ENCODE measurements around the gene DLX2. TPM values are rescaled to one million over a fixed set of nuclear protein-coding genes. Genes with fewer than 3 reads are reported as not detected.
A peak's percentile ranks its signal among the peaks of the same experiment; 100 is the strongest.
"Not testable (repeated sequence)": the region's sequence is repeated elsewhere in the genome, so short reads cannot be mapped to it uniquely, and the experiment has no call there.

Gene DLX2
- total and polyA plus RNA-seq, 5 donors from 2014 or later: 0.47 TPM; not detected in 4

DNA sequence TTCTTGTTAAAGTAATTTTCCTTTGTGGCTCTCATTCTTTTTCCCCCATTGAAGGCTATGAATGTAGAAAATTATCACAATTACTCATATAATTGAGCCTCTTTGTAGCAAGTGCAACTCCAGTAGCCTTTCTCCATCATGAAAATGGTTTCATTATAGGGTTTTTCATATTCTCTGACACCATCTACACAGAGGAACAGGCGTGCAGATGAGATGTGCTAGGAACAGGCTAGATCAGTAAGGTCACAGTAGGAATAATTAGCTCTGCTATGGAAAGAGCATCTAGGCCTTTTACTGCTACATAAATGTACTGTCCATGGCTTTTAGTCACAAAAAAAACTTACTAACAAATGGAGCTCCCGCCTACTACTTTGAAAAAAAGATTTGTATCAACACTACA, 30.0 kb downstream of the DLX2 start:
- Mint-ChIP-seq H3K36me3 (peaks cover 8% of the 10 kb centered on the region), H3K4me1 (peaks cover 0 to 3% (median 0%) of the 10 kb centered on the region in 4 donors), H3K9me3 (peaks cover 0 to 2% (median 0%) of the 10 kb centered on the region in 7 donors), H3K27me3 (peaks cover 35% of the 10 kb centered on the region), H3K4me3 (no peak overlapping the region), H3K27ac (no peak overlapping the region)
- H3K4me1 ChIP-seq (ENCODE audit: control insufficient read depth, insufficient read depth, low read length, poor library complexity, severe bottlenecking): no peaks in the 10 kb centered on the region
- H3K27me3 ChIP-seq (ENCODE audit: control insufficient read depth, insufficient read depth, low read length): peaks cover 4% of the 10 kb centered on the region
- DNase-seq (no peak), ATAC-seq (ENCODE audit: low read depth in 2 of 2) (no peak)
- H3K27ac ChIP-seq (ENCODE audit: insufficient read depth, low read length, poor library complexity, severe bottlenecking): no peak overlapping the region
- H3K9me3 ChIP-seq (ENCODE audit: control insufficient read depth in 2 of 2, low read length in 2 of 2): no peaks in the 10 kb centered on the region
- no peak overlapping the region for H3K4me3 ChIP-seq (ENCODE audit: low read depth, low read length)
- H3K36me3 ChIP-seq (ENCODE audit: control insufficient read depth, insufficient read depth, low read length): no peaks in the 10 kb centered on the region

DNA sequence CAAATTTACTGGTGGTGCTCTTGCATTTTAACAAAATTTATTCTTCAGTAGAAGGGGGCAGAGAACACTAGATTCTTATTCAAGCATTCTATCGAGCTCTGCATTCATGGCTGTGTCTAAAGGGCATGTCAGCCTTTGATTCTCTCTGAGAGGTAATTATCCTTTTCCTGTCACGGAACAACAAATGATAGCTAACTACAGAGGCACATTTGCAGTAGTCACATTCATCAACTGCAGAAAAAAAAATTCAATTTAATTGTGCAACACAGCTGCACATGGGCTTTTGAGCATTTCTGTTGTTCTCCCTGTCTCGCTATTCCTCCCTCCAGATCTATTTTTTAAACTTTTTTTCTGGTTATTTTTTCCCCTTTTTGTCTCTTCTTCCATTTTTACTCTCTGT, 30.4 kb downstream of the DLX2 start:
- ATAC-seq (ENCODE audit: low read depth in 2 of 2) (no peak), DNase-seq (no peak)
- peaks cover 0 to 3% (median 0%) of the 10 kb centered on the region in 4 donors for H3K4me1 Mint-ChIP-seq
- H3K27ac Mint-ChIP-seq: no peak overlapping the region
- Histone ChIP-seq H3K27me3 (ENCODE audit: control insufficient read depth, insufficient read depth, low read length) (peaks cover 4% of the 10 kb centered on the region), H3K27ac (ENCODE audit: insufficient read depth, low read length, poor library complexity, severe bottlenecking) (no peak overlapping the region), H3K4me1 (ENCODE audit: control insufficient read depth, insufficient read depth, low read length, poor library complexity, severe bottlenecking) (no peaks in the 10 kb centered on the region), H3K9me3 (ENCODE audit: control insufficient read depth in 2 of 2, low read length in 2 of 2) (no peaks in the 10 kb centered on the region), H3K4me3 (ENCODE audit: low read depth, low read length) (no peak overlapping the region), H3K36me3 (ENCODE audit: control insufficient read depth, insufficient read depth, low read length) (no peaks in the 10 kb centered on the region)
- peaks cover 0 to 2% (median 0%) of the 10 kb centered on the region in 7 donors for H3K9me3 Mint-ChIP-seq
- peaks cover 33% of the 10 kb centered on the region for H3K27me3 Mint-ChIP-seq
- H3K4me3 Mint-ChIP-seq: no peak overlapping the region
- peaks cover 8% of the 10 kb centered on the region for H3K36me3 Mint-ChIP-seq

DNA sequence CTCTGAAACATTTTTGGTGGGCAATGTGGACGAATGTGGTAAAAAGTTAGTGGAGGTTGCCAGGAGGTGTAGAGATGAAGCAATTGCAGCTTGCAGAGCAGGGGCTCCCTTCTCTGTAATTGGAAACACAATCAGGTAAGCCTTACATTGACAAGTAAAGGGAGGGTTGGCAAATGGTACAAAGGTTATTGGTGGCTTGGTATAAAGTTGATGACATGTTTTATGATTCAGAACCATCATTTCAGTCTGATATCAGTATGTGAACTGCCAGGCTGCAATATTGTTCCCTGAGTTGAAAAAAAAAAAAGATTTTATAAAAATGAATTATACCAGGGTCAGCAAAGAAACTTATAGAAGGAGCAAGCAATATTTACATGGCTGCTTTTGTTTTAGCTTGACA, 31.8 kb downstream of the DLX2 start:
- H3K27ac Mint-ChIP-seq: no peak overlapping the region
- H3K9me3 Mint-ChIP-seq: peaks cover 0 to 2% (median 0%) of the 10 kb centered on the region in 7 donors
- no peak overlapping the region for H3K4me3 Mint-ChIP-seq
- no peak for DNase-seq
- peaks cover 16% of the 10 kb centered on the region for H3K36me3 Mint-ChIP-seq
- H3K9me3 ChIP-seq (ENCODE audit: control insufficient read depth in 2 of 2, low read length in 2 of 2): no peaks in the 10 kb centered on the region
- H3K4me1 Mint-ChIP-seq: no peaks in the 10 kb centered on the region
- H3K36me3 ChIP-seq (ENCODE audit: control insufficient read depth, insufficient read depth, low read length): peaks cover 5% of the 10 kb centered on the region
- no peaks in the 10 kb centered on the region for H3K4me1 ChIP-seq (ENCODE audit: control insufficient read depth, insufficient read depth, low read length, poor library complexity, severe bottlenecking)
- H3K27ac ChIP-seq (ENCODE audit: insufficient read depth, low read length, poor library complexity, severe bottlenecking): no peak overlapping the region
- no peak overlapping the region for H3K4me3 ChIP-seq (ENCODE audit: low read depth, low read length)
- no peak for ATAC-seq (ENCODE audit: low read depth in 2 of 2)
- peaks cover 21% of the 10 kb centered on the region for H3K27me3 Mint-ChIP-seq
- peaks cover 1% of the 10 kb centered on the region for H3K27me3 ChIP-seq (ENCODE audit: control insufficient read depth, insufficient read depth, low read length)

DNA sequence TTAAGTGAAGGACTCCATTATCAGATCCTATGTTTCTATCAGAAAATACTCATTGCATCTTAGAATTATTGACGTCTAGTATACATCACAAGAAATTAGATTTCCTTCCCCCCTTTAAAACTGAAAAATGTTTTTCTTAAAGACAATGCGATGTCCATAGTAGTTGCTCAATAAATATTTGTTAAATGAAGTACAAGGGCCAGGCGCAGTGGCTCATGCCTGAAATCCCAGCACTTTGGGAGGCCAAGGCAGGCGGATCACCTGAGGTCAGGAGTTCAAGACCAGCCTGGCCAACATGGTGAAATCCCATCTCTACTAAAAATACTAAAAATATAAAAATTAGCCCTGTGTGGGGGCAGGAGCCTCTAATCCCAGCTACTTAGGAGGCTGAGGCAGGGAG, 34.8 kb downstream of the DLX2 start:
- ATAC-seq (ENCODE audit: low read depth in 2 of 2); H3K36me3 ChIP-seq (ENCODE audit: control insufficient read depth, insufficient read depth, low read length); H3K4me1 ChIP-seq (ENCODE audit: control insufficient read depth, insufficient read depth, low read length, poor library complexity, severe bottlenecking); DNase-seq; H3K4me3 ChIP-seq (ENCODE audit: low read depth, low read length); H3K4me3 Mint-ChIP-seq; H3K9me3 ChIP-seq (ENCODE audit: control insufficient read depth in 2 of 2, low read length in 2 of 2); H3K27ac Mint-ChIP-seq; H3K27me3 Mint-ChIP-seq; H3K4me1 Mint-ChIP-seq; H3K9me3 Mint-ChIP-seq; H3K27me3 ChIP-seq (ENCODE audit: control insufficient read depth, insufficient read depth, low read length); H3K27ac ChIP-seq (ENCODE audit: insufficient read depth, low read length, poor library complexity, severe bottlenecking): not testable (repeated sequence)
- peaks cover 18% of the 10 kb centered on the region for H3K36me3 Mint-ChIP-seq

DNA sequence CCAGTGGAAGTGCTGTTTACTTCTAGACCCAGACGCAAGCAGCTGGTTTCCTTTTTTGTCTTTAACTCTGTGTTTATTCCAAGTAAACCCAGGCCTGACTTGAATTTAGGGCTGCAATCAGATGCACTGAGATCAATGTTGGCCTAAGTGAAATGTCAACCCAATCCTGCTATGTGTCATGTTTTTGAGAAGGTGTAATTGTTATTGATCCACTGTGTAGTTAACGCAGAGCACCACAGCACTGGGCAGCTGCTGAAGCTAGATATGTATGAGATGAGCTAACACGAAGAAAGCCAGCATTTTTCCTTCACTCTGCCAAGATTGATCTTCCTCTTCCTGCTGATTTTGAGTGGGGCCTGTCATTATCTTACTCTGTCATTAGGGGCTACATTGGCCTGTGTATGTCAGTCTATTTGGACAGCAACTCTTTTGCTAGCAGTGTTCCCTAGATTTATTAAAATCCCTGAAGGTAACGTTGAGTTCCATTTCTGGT, 36.3 kb downstream of the DLX2 start:
- DNase-seq: peak in 1 of 3 donors; percentile 28
- Histone ChIP-seq H3K9me3 (ENCODE audit: control insufficient read depth in 2 of 2, low read length in 2 of 2) (no peaks in the 10 kb centered on the region), H3K4me1 (ENCODE audit: control insufficient read depth, insufficient read depth, low read length, poor library complexity, severe bottlenecking) (no peaks in the 10 kb centered on the region), H3K36me3 (ENCODE audit: control insufficient read depth, insufficient read depth, low read length) (peaks cover 5% of the 10 kb centered on the region), H3K4me3 (ENCODE audit: low read depth, low read length) (no peak overlapping the region), H3K27ac (ENCODE audit: insufficient read depth, low read length, poor library complexity, severe bottlenecking) (no peak overlapping the region), H3K27me3 (ENCODE audit: control insufficient read depth, insufficient read depth, low read length) (peaks cover 1% of the 10 kb centered on the region)
- Mint-ChIP-seq H3K36me3 (peaks cover 25% of the 10 kb centered on the region), H3K4me3 (no peak overlapping the region), H3K27me3 (peaks cover 9% of the 10 kb centered on the region), H3K4me1 (no peaks in the 10 kb centered on the region), H3K27ac (no peak overlapping the region), H3K9me3 (no peaks in the 10 kb centered on the region)
- ATAC-seq (ENCODE audit: low read depth in 2 of 2): no peak

DNA sequence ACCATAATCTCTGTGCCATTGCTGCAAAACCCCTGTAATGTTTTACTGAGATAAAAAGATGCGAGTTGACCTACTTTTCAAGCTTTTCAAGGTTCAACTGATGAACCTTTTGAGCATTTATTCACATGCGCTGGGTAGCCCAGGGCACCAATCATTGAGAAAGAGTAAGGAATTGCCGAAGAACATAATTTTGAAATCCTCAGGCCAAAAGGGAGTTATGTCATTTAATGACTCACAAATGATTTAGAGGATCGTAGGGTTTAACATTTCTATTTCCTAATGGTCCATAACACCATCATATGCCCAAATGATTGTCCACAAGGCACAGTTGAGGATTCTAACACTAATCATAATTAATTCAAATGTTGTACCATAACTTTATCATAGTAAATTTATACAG, 37.6 kb downstream of the DLX2 start:
- Mint-ChIP-seq H3K27me3 (peaks cover under 1% of the 10 kb centered on the region), H3K36me3 (peaks cover 25% of the 10 kb centered on the region), H3K4me3 (no peak overlapping the region), H3K27ac (no peak overlapping the region), H3K4me1 (no peaks in the 10 kb centered on the region), H3K9me3 (no peaks in the 10 kb centered on the region)
- H3K4me3 ChIP-seq (ENCODE audit: low read depth, low read length): no peak overlapping the region
- H3K27ac ChIP-seq (ENCODE audit: insufficient read depth, low read length, poor library complexity, severe bottlenecking): no peak overlapping the region
- no peaks in the 10 kb centered on the region for H3K4me1 ChIP-seq (ENCODE audit: control insufficient read depth, insufficient read depth, low read length, poor library complexity, severe bottlenecking)
- peaks cover 5% of the 10 kb centered on the region for H3K36me3 ChIP-seq (ENCODE audit: control insufficient read depth, insufficient read depth, low read length)
- no peak for ATAC-seq (ENCODE audit: low read depth in 2 of 2)
- no peak for DNase-seq
- H3K9me3 ChIP-seq (ENCODE audit: control insufficient read depth in 2 of 2, low read length in 2 of 2): no peaks in the 10 kb centered on the region
- peaks cover 1% of the 10 kb centered on the region for H3K27me3 ChIP-seq (ENCODE audit: control insufficient read depth, insufficient read depth, low read length)

DNA sequence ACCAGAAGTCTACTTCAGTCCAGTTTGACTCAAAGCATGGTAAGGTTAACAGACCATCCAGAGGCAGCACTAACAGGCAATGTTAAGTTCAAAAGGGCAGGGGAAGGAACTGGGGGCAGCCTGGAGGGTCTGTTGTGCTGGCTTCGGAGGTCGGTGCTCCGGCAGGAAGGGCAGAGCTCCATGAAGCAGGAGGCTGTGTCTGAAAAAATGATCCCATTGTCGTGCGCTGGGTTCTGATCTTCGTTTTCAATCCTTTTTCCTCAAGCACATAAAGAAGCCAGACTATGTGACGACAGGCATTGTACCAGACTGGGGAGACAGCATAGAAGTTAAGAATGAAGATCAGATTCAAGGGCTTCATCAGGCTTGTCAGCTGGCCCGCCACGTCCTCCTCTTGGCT, 39.3 kb downstream of the DLX2 start:
- Histone ChIP-seq H3K27ac (ENCODE audit: insufficient read depth, low read length, poor library complexity, severe bottlenecking) (no peak overlapping the region), H3K4me1 (ENCODE audit: control insufficient read depth, insufficient read depth, low read length, poor library complexity, severe bottlenecking) (no peaks in the 10 kb centered on the region), H3K4me3 (ENCODE audit: low read depth, low read length) (no peak overlapping the region), H3K27me3 (ENCODE audit: control insufficient read depth, insufficient read depth, low read length) (no peaks in the 10 kb centered on the region), H3K9me3 (ENCODE audit: control insufficient read depth in 2 of 2, low read length in 2 of 2) (no peaks in the 10 kb centered on the region), H3K36me3 (ENCODE audit: control insufficient read depth, insufficient read depth, low read length) (peaks cover 5% of the 10 kb centered on the region)
- H3K27ac Mint-ChIP-seq: no peak overlapping the region
- H3K27me3 Mint-ChIP-seq: no peaks in the 10 kb centered on the region
- no peaks in the 10 kb centered on the region for H3K9me3 Mint-ChIP-seq
- no peak overlapping the region for H3K4me3 Mint-ChIP-seq
- H3K36me3 Mint-ChIP-seq: peaks cover 25% of the 10 kb centered on the region
- H3K4me1 Mint-ChIP-seq: no peaks in the 10 kb centered on the region
- ATAC-seq (ENCODE audit: low read depth in 2 of 2) (no peak), DNase-seq (no peak)

DNA sequence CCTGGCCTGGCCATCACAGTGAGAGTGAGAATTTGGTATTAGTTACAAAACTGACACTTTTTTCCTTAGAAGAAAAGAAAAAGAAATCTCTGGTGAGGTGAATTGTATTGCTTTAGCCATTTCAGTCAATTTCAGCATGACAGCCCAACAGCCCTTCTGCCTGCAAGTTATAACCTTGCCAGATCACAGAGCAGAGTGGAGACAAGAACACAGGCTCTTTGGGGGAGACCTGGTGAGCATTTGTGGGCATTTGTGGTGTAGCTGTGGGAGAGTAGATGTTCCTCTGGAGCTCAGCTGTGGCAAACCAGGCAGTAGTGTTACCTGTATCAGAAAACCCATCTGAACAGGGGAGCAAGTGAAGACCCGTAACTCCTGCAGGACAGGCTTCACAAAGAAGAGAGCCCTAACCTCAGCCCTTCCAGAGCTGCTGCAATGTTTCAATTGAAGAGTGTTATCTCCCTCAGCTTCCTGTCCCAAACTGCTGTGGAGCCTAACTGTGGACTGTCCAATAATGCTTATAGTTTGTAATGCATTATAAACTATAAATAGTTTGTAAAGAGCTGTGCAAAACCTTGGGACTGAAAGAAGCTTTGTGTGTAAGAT, 40.2 kb downstream of the DLX2 start:
- Histone ChIP-seq H3K27me3 (ENCODE audit: control insufficient read depth, insufficient read depth, low read length) (no peaks in the 10 kb centered on the region), H3K9me3 (ENCODE audit: control insufficient read depth in 2 of 2, low read length in 2 of 2) (no peaks in the 10 kb centered on the region), H3K4me1 (ENCODE audit: control insufficient read depth, insufficient read depth, low read length, poor library complexity, severe bottlenecking) (no peaks in the 10 kb centered on the region), H3K36me3 (ENCODE audit: control insufficient read depth, insufficient read depth, low read length) (peaks cover 5% of the 10 kb centered on the region), H3K4me3 (ENCODE audit: low read depth, low read length) (no peak overlapping the region), H3K27ac (ENCODE audit: insufficient read depth, low read length, poor library complexity, severe bottlenecking) (no peak overlapping the region)
- Mint-ChIP-seq H3K27me3 (no peaks in the 10 kb centered on the region), H3K27ac (no peak overlapping the region), H3K36me3 (peaks cover 25% of the 10 kb centered on the region), H3K9me3 (no peaks in the 10 kb centered on the region), H3K4me1 (no peaks in the 10 kb centered on the region), H3K4me3 (no peak overlapping the region)
- no peak for ATAC-seq (ENCODE audit: low read depth in 2 of 2)
- no peak for DNase-seq

Data from CD4-positive, CD25-positive, alpha-beta regulatory T cell (primary cell).